BJ (cell line): ENCODE results near the gene USP40. TPM values are rescaled to one million over a fixed set of nuclear protein-coding genes. Genes with fewer than 3 reads are reported as not detected.
A peak's percentile ranks its signal among the peaks of the same experiment; 100 is the strongest.

Experiments
- CTCF ChIA-PET: fragments of 350-600 bp; formaldehyde crosslinking; extraction: SDS; loops from one replicate; lab custom pipeline; 2021; ENCODE audit warnings: antibody characterized with exemption, inconsistent platforms; lab: Yijun Ruan, JAX
- POLR2A ChIA-PET: fragments of 300-600 bp; sonication (Branson Sonifier 250); formaldehyde crosslinking; extraction: SDS; loops from one replicate; lab custom pipeline; 2021; ENCODE audit warnings: antibody characterized with exemption; lab: Charles Lee
- DNase-seq: peaks from one replicate; pipeline ENCODE4 v3.0.0-alpha.2; 2011; ENCODE audit warnings: low read depth
- H3K27me3 ChIP-seq: 2 replicates; pipeline ENCODE4 v1.6.0; 2011; ENCODE audit warnings: low read length; ENCODE audit not compliant: control insufficient read depth, insufficient read depth
- H3K36me3 ChIP-seq: 2 replicates; pipeline ENCODE4 v1.5.1; 2011; ENCODE audit warnings: low read length; ENCODE audit not compliant: control insufficient read depth, insufficient read depth
- H3K4me3 ChIP-seq: 2 replicates; pipeline ENCODE4 v1.5.1; 2011; ENCODE audit warnings: low read depth, mild to moderate bottlenecking, control low read depth, low read length
- polyA plus RNA-seq: library from polyadenylated mRNA; depleted of rRNA; stranded (reverse); fragments of >200 nt; gene quantifications from 2 replicates; pipeline ENCODE4 v1.2.3, GENCODE V29; 2011
- TF ChIP-seq, protein P1 (sequence below): IDR thresholded peaks from 2 replicates; pipeline ENCODE4 v1.5.1; 2011; ENCODE audit warnings: low read depth, mild to moderate bottlenecking, control low read depth, inconsistent platforms, low read length, moderate library complexity; ENCODE audit not compliant: insufficient read depth

USP40 gene
- polyA plus RNA-seq, 1 experiment, result 48.9 TPM

DNA sequence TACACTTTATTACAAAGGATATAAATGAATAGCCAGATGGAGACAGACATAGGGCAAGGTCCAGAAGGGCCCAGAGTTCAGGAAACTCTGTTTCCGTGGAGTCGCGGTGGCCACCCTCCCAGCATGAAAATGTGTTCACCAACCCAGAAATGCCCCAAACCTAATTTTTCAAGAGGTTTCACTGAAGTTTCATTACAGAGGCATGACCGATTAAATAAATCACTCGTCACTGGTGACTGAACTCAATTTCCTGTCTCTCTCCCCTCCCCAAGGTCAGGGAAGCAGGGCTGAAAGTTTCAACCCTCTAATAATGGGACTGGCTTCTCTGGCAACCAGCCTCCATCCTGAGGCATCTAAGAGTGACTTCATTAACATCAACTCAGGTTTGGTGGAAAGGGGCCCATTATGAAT is 22.4 kb downstream of the USP40 start:
- Histone ChIP-seq H3K4me3 (no peak overlapping the region), H3K27me3 (no peaks in the 10 kb centered on the region), H3K36me3 (peaks cover 1% of the 10 kb centered on the region; the same call in 1 of the 2 replicates)
- ChIA-PET CTCF (no interaction called here), POLR2A (no interaction called here)
- no peak for DNase-seq
- TF ChIP-seq, protein P1, sequence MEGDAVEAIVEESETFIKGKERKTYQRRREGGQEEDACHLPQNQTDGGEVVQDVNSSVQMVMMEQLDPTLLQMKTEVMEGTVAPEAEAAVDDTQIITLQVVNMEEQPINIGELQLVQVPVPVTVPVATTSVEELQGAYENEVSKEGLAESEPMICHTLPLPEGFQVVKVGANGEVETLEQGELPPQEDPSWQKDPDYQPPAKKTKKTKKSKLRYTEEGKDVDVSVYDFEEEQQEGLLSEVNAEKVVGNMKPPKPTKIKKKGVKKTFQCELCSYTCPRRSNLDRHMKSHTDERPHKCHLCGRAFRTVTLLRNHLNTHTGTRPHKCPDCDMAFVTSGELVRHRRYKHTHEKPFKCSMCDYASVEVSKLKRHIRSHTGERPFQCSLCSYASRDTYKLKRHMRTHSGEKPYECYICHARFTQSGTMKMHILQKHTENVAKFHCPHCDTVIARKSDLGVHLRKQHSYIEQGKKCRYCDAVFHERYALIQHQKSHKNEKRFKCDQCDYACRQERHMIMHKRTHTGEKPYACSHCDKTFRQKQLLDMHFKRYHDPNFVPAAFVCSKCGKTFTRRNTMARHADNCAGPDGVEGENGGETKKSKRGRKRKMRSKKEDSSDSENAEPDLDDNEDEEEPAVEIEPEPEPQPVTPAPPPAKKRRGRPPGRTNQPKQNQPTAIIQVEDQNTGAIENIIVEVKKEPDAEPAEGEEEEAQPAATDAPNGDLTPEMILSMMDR, result no peak

DNA sequence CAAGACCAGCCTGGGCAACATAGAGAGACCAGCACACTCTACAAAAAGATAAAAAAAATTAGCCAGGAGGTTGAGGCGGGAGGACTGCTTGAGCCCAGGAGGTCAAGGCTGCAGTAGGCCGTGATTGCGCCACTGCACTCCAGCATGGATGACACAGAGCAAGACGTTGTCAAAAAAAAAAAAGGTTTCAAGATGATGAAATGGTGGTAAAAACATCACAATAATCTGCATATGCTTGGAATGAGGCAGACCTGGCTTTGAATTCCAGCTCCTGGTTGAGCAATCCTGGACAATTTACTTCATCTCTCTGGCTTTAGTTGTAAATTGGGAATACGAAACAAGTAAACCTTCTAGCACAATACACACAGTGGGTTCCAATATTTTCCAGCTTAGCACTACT is 24.1 kb downstream of the USP40 start:
- ChIA-PET CTCF (interaction anchor here (0.7 kb wide), 1 partner anchor 22 kb away, joined by 3 read pairs; no protein-coding TSS in a partner anchor), POLR2A (no interaction called here)
- Histone ChIP-seq H3K36me3 (peaks cover 4% of the 10 kb centered on the region), H3K4me3 (no peak overlapping the region), H3K27me3 (no peaks in the 10 kb centered on the region)
- TF ChIP-seq, protein P1, result no peak
- DNase-seq, result peak; percentile 63

DNA sequence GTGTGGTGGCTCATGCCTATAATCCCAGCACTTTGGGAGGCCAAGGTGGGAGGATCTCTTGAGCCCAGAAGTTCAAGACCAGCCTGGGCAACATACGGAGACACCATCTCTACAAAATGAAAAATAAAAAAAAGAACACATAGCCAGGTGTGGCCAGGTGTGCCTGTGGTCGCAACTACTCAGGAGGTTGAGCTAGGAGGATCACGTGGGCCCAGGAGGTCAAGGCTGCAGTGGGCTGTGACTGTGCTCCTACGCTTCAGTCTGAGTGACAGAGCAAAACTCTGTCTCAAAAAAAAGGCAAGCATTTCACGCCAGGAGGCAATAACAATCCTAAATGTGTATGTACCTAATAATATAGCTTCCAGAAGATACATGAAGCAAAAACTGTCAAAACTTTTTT is 27.8 kb downstream of the USP40 start:
- H3K36me3 ChIP-seq, result peaks cover 3% of the 10 kb centered on the region
- no peaks in the 10 kb centered on the region for H3K27me3 ChIP-seq
- ChIA-PET CTCF (interaction anchor here (0.7 to 1.7 kb wide), 2 partner anchors 90 to 172 kb away, joined by 3 to 4 read pairs; no protein-coding TSS in a partner anchor), POLR2A (interaction anchor here (0.7 kb wide), 1 partner anchor 52 kb away, joined by 3 read pairs; no protein-coding TSS in a partner anchor)
- no peak for DNase-seq
- H3K4me3 ChIP-seq, result no peak overlapping the region
- TF ChIP-seq, protein P1, result no peak

DNA sequence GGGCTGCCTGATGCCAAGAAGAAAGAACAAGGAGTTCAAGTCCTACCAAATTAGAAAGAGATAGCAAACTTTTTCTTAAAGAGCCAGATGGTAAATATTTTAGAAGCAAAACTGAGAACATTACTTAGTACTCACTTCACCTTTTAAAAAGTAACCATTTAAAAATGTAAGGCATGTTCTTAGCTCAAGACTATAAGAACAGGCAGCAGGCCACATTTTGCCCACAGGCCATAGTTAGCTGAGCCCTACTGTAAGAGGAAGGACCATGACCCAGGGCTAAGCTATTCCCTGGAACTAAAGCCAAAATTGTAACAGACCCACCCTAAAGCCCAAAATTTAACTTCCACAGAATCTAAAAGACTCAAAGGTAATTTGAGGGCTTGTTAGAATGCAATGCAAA is 31.3 kb downstream of the USP40 start:
- Histone ChIP-seq H3K27me3 (no peaks in the 10 kb centered on the region), H3K36me3 (peaks cover 6% of the 10 kb centered on the region), H3K4me3 (no peak overlapping the region)
- no peak for DNase-seq
- CTCF ChIA-PET, result interaction anchor here (0.8 to 1.1 kb wide), 2 partner anchors 90 to 92 kb away, joined by 3 to 5 read pairs; no protein-coding TSS in a partner anchor
- POLR2A ChIA-PET, result interaction anchor here (1.1 kb wide), 1 partner anchor 31 kb away, joined by 4 read pairs; no protein-coding TSS in a partner anchor
- TF ChIP-seq, protein P1, result no peak

DNA sequence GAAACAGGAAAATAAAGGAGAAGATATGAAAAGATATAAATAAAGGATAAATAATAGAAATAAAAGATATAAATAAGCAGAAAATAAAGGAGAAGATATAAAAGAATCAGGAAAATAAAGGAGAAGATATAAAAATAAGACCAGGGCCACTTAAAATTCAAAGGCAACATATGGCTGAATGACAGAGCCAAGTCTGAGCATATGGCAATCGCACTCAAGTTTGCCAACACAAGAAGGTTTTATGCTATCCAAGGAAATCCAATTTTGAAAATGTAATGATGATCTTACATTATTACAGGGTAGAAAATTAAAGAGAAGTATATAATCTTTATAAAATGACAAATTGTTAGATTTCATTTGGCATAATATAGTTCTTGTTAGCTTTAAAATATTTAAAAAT is 33.6 kb downstream of the USP40 start:
- POLR2A ChIA-PET, result no interaction called here
- CTCF ChIA-PET, result interaction anchor here (0.7 kb wide), 1 partner anchor 528 kb away, joined by 4 read pairs; no protein-coding TSS in a partner anchor

More for the DNA sequence above, 33.6 kb downstream of the USP40 start:
- DNase-seq, result no peak
- H3K36me3 ChIP-seq, result peaks cover 7% of the 10 kb centered on the region
- no peak overlapping the region for H3K4me3 ChIP-seq
- no peaks in the 10 kb centered on the region for H3K27me3 ChIP-seq
- TF ChIP-seq, protein P1, result no peak
